Esophagus (tissue), 2 donors: ENCODE measurements around the gene RAI1. TPM values are rescaled to one million over a fixed set of nuclear protein-coding genes. Genes with fewer than 3 reads are reported as not detected.

Source experiments
- H3K27ac ChIP-seq, 2 donors: one replicate each; pipeline ENCODE4 v1.5.1; 2013; ENCODE audit warnings: low read depth in 2 of 2, mild to moderate bottlenecking in 2 of 2, inconsistent platforms in 1 of 2, low read length in 1 of 2, moderate library complexity in 1 of 2
- H3K27me3 ChIP-seq, 2 donors: one replicate each; pipeline ENCODE4 v1.6.1; 2013; ENCODE audit warnings: low read length in 2 of 2, control low read depth in 1 of 2, mild to moderate bottlenecking in 1 of 2; ENCODE audit not compliant: insufficient read depth in 2 of 2, control insufficient read depth in 1 of 2
- H3K36me3 ChIP-seq, 2 donors: one replicate each; pipeline ENCODE4 v1.6.1; 2013; ENCODE audit warnings: low read length in 1 of 2; ENCODE audit not compliant: control insufficient read depth in 2 of 2, insufficient read depth in 2 of 2
- H3K4me1 ChIP-seq, 2 donors: one replicate each; pipeline ENCODE4 v1.6.1; 2013; ENCODE audit warnings: low read length in 1 of 2; ENCODE audit not compliant: control insufficient read depth in 2 of 2, insufficient read depth in 2 of 2
- H3K4me3 ChIP-seq, 2 donors: one replicate each; pipeline ENCODE4 v1.5.1; 2013; ENCODE audit warnings: low read length in 2 of 2, mild to moderate bottlenecking in 2 of 2, low read depth in 1 of 2, moderate library complexity in 1 of 2
- H3K9me3 ChIP-seq, 2 donors: one replicate each; pipeline ENCODE4 v1.6.1; 2013; ENCODE audit warnings: mild to moderate bottlenecking in 2 of 2, low read depth in 1 of 2, low read length in 1 of 2, moderate library complexity in 1 of 2; ENCODE audit not compliant: control insufficient read depth in 2 of 2, insufficient read depth in 1 of 2
- WGBS, 2 donors: extraction: QIAGEN DNeasy Blood & Tissue Kit; methylation state at CpG; one replicate each; pipeline ENCODE4 v1.1.7; 2013; 5-methylcytosine and 5-hydroxymethylcytosine counted together
- polyA plus RNA-seq, 2 donors: library from polyadenylated mRNA; stranded (reverse); fragments of 200-250 nt; gene quantifications; one replicate each; pipeline ENCODE4 v1.2.3, GENCODE V29; 2013
- donor health status: healthy with polysubstance abuse.
- donor health status: Bipolar disorder and iron deficiency.

The RAI1 gene
- polyA plus RNA-seq, 2 donors, result 10.7 to 14.4 TPM

DNA sequence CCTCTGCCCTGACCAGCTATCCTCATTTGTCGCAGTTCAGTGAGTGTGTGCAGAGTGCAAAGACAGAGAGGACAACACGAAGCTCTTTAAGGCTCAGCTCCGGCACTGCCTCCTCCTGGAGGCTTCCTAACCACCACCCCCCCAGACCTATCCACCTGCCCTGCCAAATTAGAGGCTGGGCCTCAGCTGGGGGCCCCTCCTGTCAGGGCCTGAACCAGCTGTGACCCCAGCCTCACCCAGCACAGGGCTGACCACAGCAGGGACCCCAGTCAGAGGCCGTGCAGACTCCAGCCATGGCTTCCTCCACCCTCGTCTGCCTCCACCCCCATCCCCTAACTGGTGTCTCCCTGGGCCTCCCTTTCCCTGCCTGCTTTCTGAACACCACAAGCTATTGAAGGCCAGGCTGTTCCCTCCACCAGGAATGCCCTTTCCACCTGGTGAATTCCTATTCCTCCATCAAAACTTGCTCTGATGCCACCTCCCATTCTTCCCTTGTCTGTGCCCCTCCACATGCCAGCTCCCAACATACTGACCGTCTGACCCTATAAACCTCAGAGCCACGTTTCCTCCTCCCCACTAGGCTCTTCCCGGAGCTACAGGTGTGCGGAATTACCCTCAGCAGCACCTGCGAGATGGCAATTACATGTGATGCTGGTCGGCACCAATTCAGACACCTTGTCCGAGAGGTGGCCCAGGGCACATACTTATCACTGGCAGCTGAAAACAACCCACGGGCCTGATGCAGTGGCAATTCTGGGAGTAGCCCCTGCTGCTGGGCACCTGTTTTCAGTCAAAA is 146.8 kb downstream of the RAI1 start:
- Histone ChIP-seq H3K4me3 (no peak overlapping the region), H3K27ac (peak overlapping the region; percentile 2 to 34), H3K36me3 (peaks cover 0 to 4% of the 10 kb centered on the region in 2 donors), H3K9me3 (no peaks in the 10 kb centered on the region), H3K27me3 (no peaks in the 10 kb centered on the region), H3K4me1 (peaks cover 34 to 41% of the 10 kb centered on the region in 2 donors)
- 78 to 79% methylated on average over 13 of the region's 13 CpGs for WGBS, 2 donors

DNA sequence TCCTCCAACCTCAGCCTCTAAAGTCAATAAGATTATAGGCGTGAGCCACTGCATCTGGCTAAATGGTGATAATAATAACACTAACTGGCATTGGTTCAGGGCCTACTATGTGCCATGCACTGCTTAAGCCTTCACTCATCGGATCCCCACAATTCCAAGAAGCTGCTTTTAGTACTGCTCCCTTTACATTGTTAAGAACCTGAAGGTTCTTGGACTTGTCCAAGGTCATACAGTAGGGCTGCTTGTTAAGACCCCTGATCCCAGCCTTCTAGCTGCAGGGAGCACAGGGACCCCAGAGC is 149.0 kb downstream of the RAI1 start:
- no peak overlapping the region for H3K4me3 ChIP-seq
- H3K4me1 ChIP-seq, result peaks cover 22 to 30% of the 10 kb centered on the region in 2 donors
- no peaks in the 10 kb centered on the region for H3K27me3 ChIP-seq
- no peak overlapping the region for H3K27ac ChIP-seq
- 87 to 96% methylated on average over 2 of the region's 2 CpGs for WGBS, 2 donors
- no peaks in the 10 kb centered on the region for H3K9me3 ChIP-seq
- peaks cover 0 to 4% of the 10 kb centered on the region in 2 donors for H3K36me3 ChIP-seq

DNA sequence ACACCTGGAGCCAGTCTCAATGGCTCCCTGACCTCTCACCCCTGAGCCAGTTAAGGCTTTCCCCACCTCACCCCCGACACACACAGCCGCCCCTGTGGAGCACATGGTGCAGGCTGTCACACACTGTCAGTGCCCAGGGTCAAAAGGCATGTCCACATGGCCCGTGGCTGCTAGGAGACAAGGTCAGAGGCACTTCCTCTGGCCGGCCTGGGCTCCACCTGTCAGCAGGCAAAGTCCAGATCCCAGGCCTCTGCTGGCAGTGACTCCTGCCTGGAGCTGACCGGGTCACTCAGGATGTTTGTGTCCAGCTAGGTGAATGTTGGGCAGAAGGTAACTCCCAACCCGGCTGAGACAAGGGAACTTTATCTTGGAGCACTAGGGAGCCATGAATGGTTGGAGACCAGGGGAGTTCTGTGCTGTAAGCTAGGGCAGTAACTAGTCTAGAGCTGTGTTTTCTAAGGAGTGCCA is 149.5 kb downstream of the RAI1 start:
- 55 to 75% methylated on average over 6 of the region's 6 CpGs for WGBS, 2 donors
- peaks cover 20 to 34% of the 10 kb centered on the region in 2 donors for H3K4me1 ChIP-seq

DNA sequence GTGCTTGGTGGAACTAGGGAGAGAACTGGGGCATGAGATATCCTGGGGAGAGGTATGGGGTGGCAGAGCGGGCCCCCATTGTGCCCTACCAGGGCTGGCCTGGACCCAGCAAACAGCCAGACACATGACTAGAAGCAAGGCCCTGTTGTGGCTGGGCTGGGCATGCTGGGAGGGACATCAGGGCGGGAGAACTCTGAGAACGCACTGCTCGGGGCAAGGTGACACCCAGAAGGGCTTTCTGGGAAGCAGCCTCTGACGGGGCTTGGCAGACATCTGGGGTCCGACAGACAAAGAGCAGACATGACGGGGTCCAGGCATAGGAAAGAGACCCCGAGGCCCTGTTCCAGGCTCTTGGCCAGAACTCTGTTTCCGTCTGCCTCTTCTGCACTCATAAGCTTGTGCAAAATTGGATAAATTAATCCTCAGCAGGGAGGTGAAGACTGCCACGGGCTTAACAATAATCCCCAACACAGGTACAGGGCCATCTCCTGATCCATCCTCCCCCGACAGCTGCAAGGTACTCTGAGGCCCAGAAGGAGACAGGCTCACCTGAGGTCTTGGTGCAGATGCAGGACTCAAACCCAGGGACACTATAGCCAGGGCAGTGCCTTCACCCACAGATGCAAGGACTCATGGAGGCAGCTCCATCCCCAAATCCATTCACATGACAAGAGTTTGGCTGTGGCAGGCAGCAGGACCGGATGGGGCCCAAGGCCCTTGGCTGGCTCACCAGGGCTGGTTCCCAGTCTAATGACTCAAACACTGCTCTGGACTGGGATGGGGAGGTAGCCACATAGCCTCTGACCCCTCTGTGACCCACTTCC is 150.2 kb downstream of the RAI1 start:
- WGBS, 2 donors, result 40 to 55% methylated on average over 12 of the region's 12 CpGs
- H3K27me3 ChIP-seq, result no peaks in the 10 kb centered on the region
- H3K4me1 ChIP-seq, result peaks cover 19 to 35% of the 10 kb centered on the region in 2 donors
- H3K36me3 ChIP-seq, result peaks cover 0 to 4% of the 10 kb centered on the region in 2 donors
- H3K27ac ChIP-seq, result peak overlapping the region; percentile 0 to 47
- H3K9me3 ChIP-seq, result no peaks in the 10 kb centered on the region
- no peak overlapping the region for H3K4me3 ChIP-seq

More for the DNA sequence above, 149.5 kb downstream of the RAI1 start:
- Histone ChIP-seq H3K4me3 (no peak overlapping the region), H3K27ac (peak overlapping the region; percentile 0 to 47), H3K27me3 (no peaks in the 10 kb centered on the region), H3K9me3 (no peaks in the 10 kb centered on the region), H3K36me3 (peaks cover 0 to 4% of the 10 kb centered on the region in 2 donors)

DNA sequence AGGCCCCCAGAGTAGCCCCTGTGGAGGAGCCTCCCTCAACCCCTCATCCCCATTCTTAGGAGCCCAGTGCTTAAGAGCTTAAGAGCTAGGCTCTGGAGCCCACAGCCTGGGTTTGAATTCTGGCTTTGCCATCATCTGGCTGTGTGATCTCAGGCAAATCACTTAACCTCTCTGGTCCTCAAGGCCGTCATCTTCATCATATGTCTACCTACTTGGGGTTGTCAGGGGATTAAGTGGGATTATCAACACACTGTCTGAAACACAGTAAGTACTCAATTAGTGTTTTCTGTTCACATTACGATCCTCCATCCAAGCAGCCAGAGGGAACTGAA is 150.7 kb downstream of the RAI1 start:
- H3K4me3 ChIP-seq, result no peak overlapping the region
- WGBS, 2 donors, result 79 to 86% methylated on average over 2 of the region's 2 CpGs
- peaks cover 0 to 4% of the 10 kb centered on the region in 2 donors for H3K36me3 ChIP-seq
- no peaks in the 10 kb centered on the region for H3K9me3 ChIP-seq
- no peaks in the 10 kb centered on the region for H3K27me3 ChIP-seq
- H3K4me1 ChIP-seq, result peaks cover 15 to 30% of the 10 kb centered on the region in 2 donors
- peak overlapping the region in 1 of 2 donors; percentile 47 for H3K27ac ChIP-seq

DNA sequence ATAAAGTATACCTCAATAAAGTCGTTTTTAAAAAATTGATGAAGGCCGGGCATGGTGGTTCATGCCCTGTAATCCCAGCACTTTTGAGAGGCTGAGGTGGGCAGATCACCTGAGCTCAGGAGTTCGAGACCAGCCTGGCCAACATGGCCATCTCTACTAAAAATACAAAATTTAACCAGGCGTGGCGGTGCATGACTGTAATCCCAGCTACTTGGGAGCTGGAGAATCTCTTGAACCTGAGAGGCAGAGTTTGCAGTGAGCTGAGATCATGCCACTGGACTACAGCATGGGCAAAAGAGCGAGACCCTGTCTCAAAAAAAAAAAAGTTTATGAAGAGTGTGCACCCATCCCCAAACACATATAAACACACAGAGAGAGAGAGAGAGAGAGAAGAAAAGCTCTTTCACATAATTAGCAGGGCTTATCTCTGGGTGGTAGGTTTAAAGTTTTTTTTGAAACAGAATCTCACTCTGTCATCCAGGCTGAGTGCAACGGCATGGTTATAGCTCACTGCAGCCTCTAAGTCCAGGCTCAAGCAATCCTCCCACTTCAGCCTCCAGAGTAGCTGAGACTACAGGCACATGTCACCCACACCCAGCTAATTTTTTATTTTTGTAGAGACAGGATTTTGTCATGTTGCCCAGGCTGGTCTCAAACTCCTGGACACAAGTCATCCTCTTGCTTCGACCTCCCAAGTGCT is 152.6 kb downstream of the RAI1 start:
- Histone ChIP-seq H3K27me3 (no peaks in the 10 kb centered on the region), H3K4me3 (no peak overlapping the region), H3K4me1 (peaks cover 14 to 34% of the 10 kb centered on the region in 2 donors), H3K36me3 (no peaks in the 10 kb centered on the region), H3K27ac (no peak overlapping the region), H3K9me3 (no peaks in the 10 kb centered on the region)
- 74 to 78% methylated on average over 8 of the region's 8 CpGs for WGBS, 2 donors

DNA sequence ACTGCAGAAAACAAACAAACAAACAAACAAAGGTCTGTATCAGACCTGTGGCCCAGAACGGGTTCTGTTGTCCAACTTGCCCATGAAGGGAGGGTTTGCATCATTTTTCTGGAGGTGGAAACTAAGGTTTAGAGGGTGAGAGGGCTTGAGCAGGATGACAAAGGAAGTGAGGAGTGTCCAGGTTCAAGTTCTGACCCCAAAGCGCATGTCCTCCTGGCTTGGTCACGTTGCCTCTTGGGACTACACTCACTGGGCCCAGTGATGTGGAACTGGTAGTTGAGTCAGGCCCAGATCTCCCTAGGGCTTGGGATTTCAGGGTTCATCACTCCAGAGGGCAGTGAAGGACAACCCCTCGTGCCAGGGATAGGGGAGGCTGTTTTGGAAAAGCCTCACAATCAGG is 153.7 kb downstream of the RAI1 start:
- H3K27me3 ChIP-seq, result no peaks in the 10 kb centered on the region
- H3K4me3 ChIP-seq, result no peak overlapping the region
- 77 to 81% methylated on average over 4 of the region's 4 CpGs for WGBS, 2 donors
- peaks cover 14 to 39% of the 10 kb centered on the region in 2 donors for H3K4me1 ChIP-seq
- no peaks in the 10 kb centered on the region for H3K9me3 ChIP-seq
- peak overlapping the region; percentile 57 to 64 for H3K27ac ChIP-seq
- H3K36me3 ChIP-seq, result no peaks in the 10 kb centered on the region

DNA sequence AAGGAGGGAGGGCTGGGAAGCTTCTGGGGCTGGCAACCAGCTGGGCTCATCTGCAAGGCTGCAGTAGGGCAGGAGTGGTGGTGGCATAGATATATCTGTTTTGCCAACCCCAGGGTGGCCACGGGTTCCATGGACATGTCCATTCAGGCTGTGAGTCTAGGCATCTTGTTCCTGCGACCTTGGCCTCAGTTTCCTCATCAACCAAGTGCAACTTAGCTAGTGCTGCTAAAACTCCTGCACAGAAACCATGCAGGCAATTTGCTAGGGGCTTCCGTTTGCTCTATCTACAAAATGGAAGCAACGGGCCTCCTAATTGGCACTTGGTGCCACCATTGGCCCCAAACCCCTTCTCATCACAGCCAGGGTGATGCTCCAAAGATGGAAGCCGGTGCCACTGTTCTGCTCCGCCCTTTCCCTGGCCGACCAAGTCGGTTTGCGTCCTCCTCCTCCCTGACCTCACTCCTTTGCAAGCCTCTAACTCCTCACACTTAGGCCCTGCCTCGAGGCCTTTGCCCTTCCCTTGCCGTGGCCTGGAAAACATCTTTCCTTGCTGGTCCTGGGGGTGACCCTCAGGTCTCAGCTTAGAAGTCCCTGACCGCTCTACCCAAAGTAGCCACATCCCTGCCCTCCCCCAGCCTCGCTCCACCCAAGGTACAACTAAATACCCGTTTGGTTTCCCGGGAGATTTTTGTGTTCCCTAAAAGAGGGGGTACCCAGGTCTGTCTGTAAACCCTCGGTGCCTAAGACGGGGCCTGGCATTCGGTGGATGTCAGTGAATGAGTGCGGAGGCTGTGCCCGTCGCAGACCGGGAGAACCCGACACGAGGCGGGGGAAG is 154.4 kb downstream of the RAI1 start:
- Histone ChIP-seq H3K27me3 (no peaks in the 10 kb centered on the region), H3K4me1 (peaks cover 14 to 39% of the 10 kb centered on the region in 2 donors), H3K9me3 (no peaks in the 10 kb centered on the region), H3K4me3 (peak overlapping the region; percentile 75 to 94), H3K36me3 (no peaks in the 10 kb centered on the region), H3K27ac (peak overlapping the region; percentile 64 to 83)
- 23 to 26% methylated on average over 25 of the region's 25 CpGs for WGBS, 2 donors
